Left forelimb (tissue), 1 donor: ENCODE results near the gene DNAH17.

Source experiments
- DNase-seq: peaks from one replicate; pipeline ENCODE4 v3.0.0-alpha.2; 2018; ENCODE audit warnings: low spot score

The DNAH17 gene

DNA sequence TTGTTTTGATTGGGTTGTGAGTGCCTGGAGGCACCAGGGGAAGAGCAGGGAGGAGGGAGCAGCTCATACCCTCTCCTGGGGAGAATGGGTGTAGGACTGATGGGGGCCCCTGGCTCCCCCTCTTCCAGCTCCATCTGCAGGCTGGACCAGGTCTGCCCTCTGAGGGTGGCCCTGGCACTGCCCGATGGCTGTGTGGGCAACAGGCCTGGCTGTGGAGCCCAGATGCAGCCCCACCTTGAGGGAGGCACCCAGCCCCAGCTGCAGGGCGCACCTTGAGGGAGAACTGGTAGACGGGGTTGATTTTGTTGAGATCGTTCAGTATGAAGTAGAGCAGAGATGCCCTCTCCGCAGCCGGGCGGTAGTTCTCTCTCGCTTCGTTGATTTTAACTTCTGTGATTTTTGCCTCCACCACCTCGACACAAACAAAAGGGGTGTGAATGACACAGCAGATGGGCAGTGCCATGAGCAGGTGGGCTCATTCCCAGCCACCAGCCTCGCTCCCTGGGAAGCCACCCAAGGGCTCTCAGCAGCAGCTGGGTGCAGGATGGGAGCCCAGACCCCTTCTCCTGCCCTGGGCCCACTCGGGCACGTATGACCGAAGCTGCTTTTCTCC lies 127.1 kb downstream of the DNAH17 start:
- DNase-seq: no peak

GRCh38 chr17:78448356-78448993 lies 128.7 kb downstream of the DNAH17 start:
- DNase-seq: no peak

DNA sequence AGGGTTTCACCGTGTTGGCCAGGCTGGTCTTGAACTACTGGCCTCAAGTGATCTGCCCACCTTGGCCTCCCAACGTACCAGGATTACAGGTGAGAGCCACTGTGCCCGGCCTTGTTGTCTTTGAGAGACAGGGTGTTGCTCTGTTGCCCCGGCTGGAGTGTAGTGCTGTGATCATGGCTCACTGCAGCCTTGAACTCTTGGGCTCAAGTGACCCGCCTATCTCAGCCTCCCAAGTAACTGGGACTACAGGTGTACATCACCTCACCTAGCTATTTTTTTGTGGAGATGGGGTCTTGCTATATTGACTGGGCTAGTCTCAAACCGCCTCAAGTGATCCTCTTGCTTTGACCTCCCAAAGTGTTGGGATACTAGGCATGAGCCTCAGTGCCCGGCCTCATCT lies 130.4 kb downstream of the DNAH17 start:
- DNase-seq: no peak

DNA sequence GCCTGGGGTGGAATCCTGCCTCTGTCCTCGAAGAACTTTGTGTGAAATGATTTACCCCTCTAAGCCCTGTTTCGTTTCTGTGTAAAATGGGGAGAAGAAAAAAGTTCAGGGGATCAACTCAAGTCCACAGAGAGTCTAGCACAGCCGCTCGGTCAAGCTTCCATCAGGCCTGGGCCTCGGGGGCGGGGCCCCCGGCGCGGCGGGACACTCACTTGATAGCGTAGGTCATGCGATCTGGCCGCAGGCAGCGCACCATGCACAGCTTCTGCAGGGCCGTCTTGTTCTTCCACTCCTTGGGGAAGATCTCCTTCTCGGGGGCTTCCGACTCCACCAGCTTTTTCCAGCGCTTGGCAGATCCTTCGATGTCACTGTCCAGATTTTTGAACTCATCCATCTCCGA lies 132.8 kb downstream of the DNAH17 start:
- DNase-seq: no peak

DNA sequence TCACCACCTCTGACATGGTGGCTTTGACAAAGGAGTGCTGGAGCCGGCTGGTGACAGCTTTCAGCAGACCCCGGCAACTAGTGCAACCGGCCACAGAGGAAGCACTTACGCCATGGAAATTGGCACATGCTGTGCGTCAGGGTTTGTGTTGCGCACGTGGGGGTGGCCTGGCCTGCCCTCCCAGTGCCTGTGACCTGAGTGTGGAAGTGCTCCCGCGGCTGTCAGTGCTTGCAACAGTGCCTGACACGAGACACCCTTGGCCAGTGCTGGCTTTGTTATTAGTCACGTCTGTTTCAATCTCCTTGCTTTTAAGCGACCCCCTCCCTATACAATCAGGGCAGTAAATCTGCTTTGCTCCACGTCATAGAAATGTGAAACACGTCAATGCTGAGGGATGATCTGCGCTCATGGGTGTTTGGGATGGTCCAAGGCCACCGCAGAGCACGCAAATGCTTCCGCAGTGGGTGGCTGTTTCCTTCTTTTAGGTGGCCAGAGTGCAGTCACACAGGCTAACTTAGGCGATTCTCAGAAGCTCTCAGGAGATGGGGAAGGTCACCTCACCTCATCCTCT lies 134.5 kb downstream of the DNAH17 start:
- no peak for DNase-seq

GRCh38 chr17:78441271-78441971 lies 135.8 kb downstream of the DNAH17 start:
- DNase-seq: no peak

DNA sequence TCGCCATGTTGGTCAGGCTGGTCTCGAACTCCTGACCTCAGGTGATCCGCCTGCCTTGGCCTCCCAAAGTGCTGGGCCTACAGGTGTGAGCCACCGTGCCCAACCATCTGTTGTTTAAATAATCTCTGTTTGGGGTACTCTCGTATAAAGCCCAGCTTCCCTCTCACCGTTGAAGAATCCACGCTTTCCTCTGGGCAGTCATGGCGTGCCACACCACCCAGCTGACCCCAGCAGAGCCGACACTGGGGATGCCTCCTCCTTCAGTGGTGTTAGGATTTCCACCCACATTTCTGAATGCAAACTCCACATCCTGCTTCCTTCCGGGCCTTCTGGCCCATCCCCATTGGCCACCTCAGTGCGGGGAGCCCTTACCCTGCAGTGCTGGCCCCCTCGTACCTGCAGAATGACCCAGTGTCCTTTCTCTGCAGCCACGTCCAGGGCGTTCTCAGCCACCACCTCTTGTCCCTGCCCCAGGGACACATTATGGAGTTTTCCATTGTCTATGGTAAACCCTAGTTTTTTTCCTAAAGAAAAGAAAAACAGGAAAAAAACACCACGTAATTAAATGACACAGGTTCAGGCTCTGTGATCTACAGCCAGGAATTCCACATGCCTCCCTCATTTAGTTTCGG lies 138.4 kb downstream of the DNAH17 start:
- DNase-seq: no peak

DNA sequence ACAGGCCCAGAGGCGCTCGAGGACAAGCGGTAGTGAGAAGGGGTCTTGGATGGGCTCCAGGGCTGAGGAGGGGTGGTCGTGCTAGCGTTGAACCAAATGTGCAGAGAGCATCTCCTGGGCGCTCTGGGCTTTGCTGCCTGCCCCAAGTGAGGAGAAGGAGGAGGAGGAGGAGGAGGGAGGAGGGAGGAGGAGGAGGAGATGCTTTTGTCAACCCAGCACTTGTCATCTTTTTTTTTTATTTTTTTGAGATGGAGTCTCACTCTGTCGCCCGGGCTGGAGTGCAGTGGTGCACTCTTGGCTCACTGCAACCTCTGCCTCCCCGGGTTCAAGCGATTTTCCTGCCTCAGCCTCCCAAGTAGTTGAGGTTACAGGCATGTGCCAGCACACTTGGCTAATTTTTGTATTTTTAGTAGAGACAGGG lies 138.9 kb downstream of the DNAH17 start:
- no peak for DNase-seq

- DNase-seq: no peak
These were observed 139.6 kb downstream of the DNAH17 start for GRCh38 chr17:78437508-78438169.

DNA sequence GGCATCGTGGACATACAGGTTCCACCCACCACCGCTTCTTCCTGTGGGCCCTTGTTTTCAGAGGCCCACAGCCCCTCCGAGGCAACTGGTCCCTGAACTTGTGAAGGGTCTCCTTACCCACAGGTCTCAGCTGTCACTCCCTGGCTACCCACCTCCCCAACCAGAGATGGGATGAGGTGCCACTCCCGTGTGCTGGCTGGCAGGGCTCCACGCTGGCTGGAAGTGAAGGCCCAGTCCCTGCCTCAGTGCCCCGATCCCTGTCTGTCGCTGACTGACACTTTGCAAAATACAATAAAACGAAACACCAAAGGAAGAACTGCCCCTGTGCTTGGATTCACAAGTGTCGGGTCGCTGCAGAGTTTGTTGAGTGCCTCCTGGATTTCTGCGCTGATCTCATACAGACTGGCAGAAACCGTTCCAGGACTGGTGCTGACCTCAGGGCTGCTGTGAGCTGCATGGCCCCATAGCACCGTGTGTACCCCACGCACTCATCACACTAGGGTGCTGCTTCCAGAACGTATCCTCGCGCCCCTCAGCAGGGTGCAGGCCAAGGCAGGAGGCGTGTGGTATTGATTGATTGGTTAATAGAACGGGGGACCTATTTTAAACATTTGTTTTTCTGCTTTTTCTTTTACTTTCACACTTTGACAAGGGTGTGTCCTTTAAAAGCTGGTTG lies 141.7 kb downstream of the DNAH17 start:
- no peak for DNase-seq

DNA sequence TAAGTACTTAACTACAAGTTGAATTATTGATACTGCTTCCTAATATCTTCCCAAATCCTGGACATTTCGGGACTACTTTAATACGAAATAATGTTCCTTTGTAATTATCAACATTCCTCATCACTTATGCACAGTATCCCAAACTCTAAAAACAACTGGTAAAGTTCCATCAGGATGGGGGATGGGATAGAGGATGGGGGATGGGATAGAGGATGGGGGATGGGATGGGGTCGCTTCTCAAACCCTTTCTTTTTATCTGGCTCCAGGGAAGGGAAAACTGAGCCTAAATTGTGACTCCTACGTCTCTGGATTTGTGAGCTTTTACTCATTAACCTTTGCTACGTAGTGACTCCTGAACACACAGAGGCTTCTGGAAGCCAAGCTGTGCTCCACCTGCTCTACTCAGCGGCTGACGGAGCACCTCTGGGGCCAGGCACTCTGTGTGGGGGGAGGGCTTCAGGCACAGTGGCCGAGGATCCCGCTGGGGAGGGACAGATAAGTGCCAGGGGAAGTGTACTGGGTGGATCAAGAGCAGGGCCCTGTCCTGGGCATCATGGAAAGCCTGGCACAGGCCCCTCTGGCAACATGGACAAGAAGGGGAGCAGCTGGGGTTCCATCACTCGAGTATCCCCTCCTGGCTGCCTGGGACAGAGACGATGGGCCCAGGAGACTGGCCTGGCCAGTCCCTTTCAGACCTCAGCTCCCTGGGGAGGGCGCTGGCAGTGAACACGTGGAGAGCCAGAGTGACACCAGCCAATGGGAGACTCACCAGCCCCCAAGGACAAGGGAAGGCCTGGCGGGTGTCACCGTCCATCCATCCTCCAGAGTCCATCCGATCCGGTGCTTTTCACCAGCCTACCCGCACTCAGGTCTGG lies 142.5 kb downstream of the DNAH17 start:
- no peak for DNase-seq

GRCh38 chr17:78433780-78434335 lies 143.3 kb downstream of the DNAH17 start:
- no peak for DNase-seq

DNA sequence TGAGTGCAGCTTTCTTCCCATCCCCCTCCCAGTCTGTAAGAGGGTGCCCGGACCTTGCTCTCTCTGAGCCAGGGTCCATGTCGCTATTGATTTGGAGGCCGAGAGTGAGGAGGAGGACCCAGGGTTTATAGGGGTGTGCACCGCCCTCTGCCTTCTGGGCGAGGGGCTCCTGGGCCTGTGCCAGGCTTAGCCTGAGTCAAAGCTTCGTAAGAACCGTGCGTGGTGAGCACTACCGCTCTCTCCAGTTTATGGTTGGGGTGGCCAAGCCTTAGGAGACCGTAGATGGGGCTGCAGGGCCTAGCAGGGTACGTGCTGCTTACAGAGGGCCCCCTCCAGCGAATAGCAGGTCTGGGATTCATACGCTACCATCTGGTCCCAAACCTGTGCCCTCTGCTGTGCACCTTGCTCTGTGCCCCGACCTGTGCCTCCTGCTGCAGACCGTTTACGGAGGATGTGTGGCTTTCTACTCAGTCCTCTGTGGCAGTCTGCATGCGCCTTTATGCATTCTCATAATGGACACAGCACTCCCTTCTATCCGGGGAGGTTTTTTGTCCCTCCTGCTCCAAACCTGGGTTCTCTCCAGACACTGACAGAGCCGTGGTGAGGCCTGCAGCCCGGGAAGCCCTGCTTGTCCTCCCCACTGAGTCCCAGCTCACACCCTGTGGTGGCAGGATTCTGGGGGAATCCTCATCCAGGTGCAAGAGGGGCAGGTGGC lies 144.0 kb downstream of the DNAH17 start:
- no peak for DNase-seq

DNA sequence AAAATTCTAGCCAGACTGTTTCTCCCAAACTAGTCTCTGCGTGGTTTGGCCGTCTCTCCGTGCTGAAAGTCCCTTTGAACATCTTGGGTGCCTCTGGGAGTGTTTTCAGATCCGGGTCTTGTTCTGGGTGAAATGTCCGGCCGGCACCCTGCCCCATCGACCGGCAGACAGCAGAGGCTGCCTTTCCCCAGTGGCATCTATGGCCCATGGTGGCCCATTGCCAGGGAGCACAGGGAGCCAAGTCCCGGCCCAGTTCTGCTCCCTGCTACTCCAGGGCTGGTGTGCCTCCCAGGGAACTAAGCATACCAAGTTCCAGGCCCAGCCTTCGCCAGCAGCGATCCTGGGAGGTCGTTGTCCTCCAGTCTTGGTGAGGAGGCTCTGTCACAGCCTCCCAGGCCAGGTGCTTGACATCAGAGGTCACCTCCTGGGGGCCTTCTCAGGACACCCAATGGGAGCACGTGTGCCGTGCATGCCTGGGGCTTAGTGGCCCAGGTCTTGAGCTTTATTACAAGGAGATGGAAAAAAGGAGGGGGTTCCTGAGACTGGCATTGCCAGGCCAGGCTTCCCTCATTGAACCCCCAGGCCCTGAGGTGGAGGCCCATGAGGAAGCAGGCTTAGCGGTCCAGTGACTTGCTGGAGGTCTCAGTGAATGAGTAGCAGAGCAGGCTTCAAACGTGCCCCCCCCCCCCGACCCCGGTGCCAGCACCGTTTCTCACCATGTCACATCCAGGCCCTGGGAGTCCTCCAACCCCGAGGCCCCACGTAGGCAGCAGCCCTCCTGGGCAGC lies 144.8 kb downstream of the DNAH17 start:
- no peak for DNase-seq

DNA sequence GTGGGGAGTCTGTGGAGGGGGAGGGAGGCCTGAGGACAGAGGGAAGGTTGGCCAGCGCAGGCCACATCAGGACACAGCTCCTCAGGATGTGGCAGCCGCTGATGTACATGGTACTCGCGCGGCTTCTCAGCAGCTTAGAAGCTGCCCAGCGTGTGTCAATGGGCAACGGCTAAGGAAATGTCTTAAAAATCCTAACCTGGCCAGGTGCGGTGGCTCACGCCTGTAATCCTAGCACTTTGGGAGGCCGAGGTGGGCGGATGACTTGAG lies 145.6 kb downstream of the DNAH17 start:
- DNase-seq: no peak

- DNase-seq: no peak
These were observed 146.1 kb downstream of the DNAH17 start for GRCh38 chr17:78430892-78431691.

GRCh38 chr17:78429618-78429995 lies 147.6 kb downstream of the DNAH17 start:
- no peak for DNase-seq
